NAMALWA (cell line): Measurements from ENCODE around the gene OVOL1.
"Not testable (repeated sequence)": the region's sequence is repeated elsewhere in the genome, so short reads cannot be mapped to it uniquely, and the experiment has no call there.

Experiments
- DNase-seq: peaks from one replicate; pipeline ENCODE4 v3.0.0-alpha.2; 2015; ENCODE audit warnings: low spot score

The OVOL1 gene

GRCh38 chr11:65814986-65815565 is 28.2 kb downstream of the OVOL1 start:
- no peak for DNase-seq

- no peak for DNase-seq
These were observed 29.8 kb downstream of the OVOL1 start for GRCh38 chr11:65816696-65817095.

GRCh38 chr11:65817312-65817834 is 30.5 kb downstream of the OVOL1 start:
- DNase-seq, result no peak

GRCh38 chr11:65817835-65818680 is 31.2 kb downstream of the OVOL1 start:
- peak; percentile 91 for DNase-seq

- DNase-seq, result no peak
These were observed 34.2 kb downstream of the OVOL1 start for GRCh38 chr11:65821107-65821506.

- no peak for DNase-seq
These were observed 36.1 kb downstream of the OVOL1 start for GRCh38 chr11:65822776-65823528.

GRCh38 chr11:65826984-65827735 is 40.3 kb downstream of the OVOL1 start:
- no peak for DNase-seq

GRCh38 chr11:65829459-65829858 is 42.6 kb downstream of the OVOL1 start:
- no peak for DNase-seq

GRCh38 chr11:65832231-65832630 is 45.4 kb downstream of the OVOL1 start:
- DNase-seq, result not testable (repeated sequence)

- peak; percentile 95 for DNase-seq
These were observed 46.6 kb downstream of the OVOL1 start, which contains the start of gene SNX32 for GRCh38 chr11:65833297-65834030. Gene SNX32 (plus strand): TSS chr11:65833963. CDS start chr11:65834066, 103 bp downstream.

- DNase-seq, result no peak
These were observed 47.3 kb downstream of the OVOL1 start for GRCh38 chr11:65834202-65834601.

GRCh38 chr11:65842144-65842543 is 55.3 kb downstream of the OVOL1 start:
- DNase-seq, result no peak

GRCh38 chr11:65843811-65844210 is 56.9 kb downstream of the OVOL1 start:
- no peak for DNase-seq

GRCh38 chr11:65844231-65844872 is 57.5 kb downstream of the OVOL1 start:
- DNase-seq, result no peak
